Measurements from ENCODE around the gene IGLON5. TPM values are rescaled to one million over a fixed set of nuclear protein-coding genes. Genes with fewer than 3 reads are reported as not detected.
A peak's percentile ranks its signal among the peaks of the same experiment; 100 is the strongest.

IGLON5 gene
- total RNA-seq, 4 donors from 2014 or later, result not detected

GRCh38 chr19:51366389-51367254 is 55.2 kb downstream of the IGLON5 start:
- peak overlapping the region; percentile 88 to 95 (median 92) for H3K4me3 ChIP-seq
- no peaks in the 10 kb centered on the region for H3K36me3 ChIP-seq
- in situ Hi-C loops (cut with MboI; ENCODE audit: low sequenced_read_pairs in 4 of 4) (no loop called here), intact Hi-C loops (cut with DNase I; ENCODE audit: low total_unique reads) (loop anchor here (1.0 to 10.0 kb wide), 9 partner anchors 27 to 1599 kb away; partner anchors contain the start of genes AP2A1, ASPDH, CTU1 and JOSD2)
- TF ChIP-seq CTCF (IDR thresholded peaks at IDR 0.05 in 4 of 5, conservative IDR thresholded peaks at IDR 0.05 in 1 of 5) (no peak), POLR2A (IDR thresholded peaks at IDR 0.05) (peak; percentile 82 to 91)
- H3K4me1 ChIP-seq, result peaks cover 13 to 19% of the 10 kb centered on the region in 2 donors
- DNase-seq, result peak; percentile 99 to 100
- H3K27ac ChIP-seq, result peak overlapping the region; percentile 91 to 98 (median 94)
- peak; percentile 89 to 90 for ATAC-seq
- H3K27me3 ChIP-seq, result no peaks in the 10 kb centered on the region
- no peaks in the 10 kb centered on the region for H3K9me3 ChIP-seq

GRCh38 chr19:51367255-51367564 is 55.8 kb downstream of the IGLON5 start:
- Histone ChIP-seq H3K36me3 (no peaks in the 10 kb centered on the region), H3K27me3 (no peaks in the 10 kb centered on the region), H3K9me3 (no peaks in the 10 kb centered on the region), H3K27ac (peak overlapping the region; percentile 91 to 98 (median 94)), H3K4me3 (peak overlapping the region; percentile 88 to 95 (median 92)), H3K4me1 (peaks cover 11 to 19% of the 10 kb centered on the region in 2 donors)
- ATAC-seq, result peak; percentile 1 to 3
- intact Hi-C loops (cut with DNase I; ENCODE audit: low total_unique reads), result loop anchor here (1.0 to 10.0 kb wide), 9 partner anchors 28 to 1600 kb away; partner anchors contain the start of genes AP2A1, ASPDH, CTU1 and JOSD2
- in situ Hi-C loops (cut with MboI; ENCODE audit: low sequenced_read_pairs in 4 of 4), result no loop called here
- no peak for TF ChIP-seq CTCF (IDR thresholded peaks at IDR 0.05 in 4 of 5, conservative IDR thresholded peaks at IDR 0.05 in 1 of 5)
- peak; percentile 88 to 90 for TF ChIP-seq POLR2A (IDR thresholded peaks at IDR 0.05)
- no peak for DNase-seq

- H3K27me3 ChIP-seq, result no peaks in the 10 kb centered on the region
- ATAC-seq (peak; percentile 64 to 71), DNase-seq (peak; percentile 96 to 98)
- peaks cover 8 to 19% of the 10 kb centered on the region in 2 donors for H3K4me1 ChIP-seq
- intact Hi-C loops (cut with DNase I; ENCODE audit: low total_unique reads) (loop anchor here (1.0 to 10.0 kb wide), 9 partner anchors 28 to 1600 kb away; partner anchors contain the start of genes AP2A1, ASPDH, CTU1 and JOSD2), in situ Hi-C loops (cut with MboI; ENCODE audit: low sequenced_read_pairs in 4 of 4) (no loop called here)
- no peaks in the 10 kb centered on the region for H3K9me3 ChIP-seq
- peak overlapping the region; percentile 88 to 95 (median 92) for H3K4me3 ChIP-seq
- TF ChIP-seq CTCF (IDR thresholded peaks at IDR 0.05 in 4 of 5, conservative IDR thresholded peaks at IDR 0.05 in 1 of 5) (no peak), POLR2A (IDR thresholded peaks at IDR 0.05) (no peak)
- H3K27ac ChIP-seq, result peak overlapping the region; percentile 91 to 98 (median 94)
- no peaks in the 10 kb centered on the region for H3K36me3 ChIP-seq
Measured at GRCh38 chr19:51367565-51368365, 56.3 kb downstream of the IGLON5 start.

GRCh38 chr19:51368366-51369282 is 57.2 kb downstream of the IGLON5 start, which contains the start of gene CLDND2:
Gene CLDND2, minus strand, starts transcription at chr19:51369003. Its CDS starts 426 bp downstream, at chr19:51368577.
- H3K27me3 ChIP-seq, result no peaks in the 10 kb centered on the region
- no peak for DNase-seq

More at GRCh38 chr19:51368366-51369282, 57.2 kb downstream of the IGLON5 start, which contains the start of gene CLDND2:
- in situ Hi-C loops (cut with MboI; ENCODE audit: low sequenced_read_pairs in 4 of 4) (no loop called here), intact Hi-C loops (cut with DNase I; ENCODE audit: low total_unique reads) (loop anchor here (5.0 to 10.0 kb wide), 6 partner anchors 261 to 1601 kb away; partner anchors contain the start of genes AP2A1, ASPDH, CTU1 and JOSD2)
- H3K36me3 ChIP-seq, result no peaks in the 10 kb centered on the region
- no peak for TF ChIP-seq CTCF (IDR thresholded peaks at IDR 0.05 in 4 of 5, conservative IDR thresholded peaks at IDR 0.05 in 1 of 5)
- no peak for TF ChIP-seq POLR2A (IDR thresholded peaks at IDR 0.05)
- H3K27ac ChIP-seq, result peak within 1 kb of the TSS; percentile 91 to 98 (median 94)
- ATAC-seq, result no peak
- no peaks in the 10 kb centered on the region for H3K9me3 ChIP-seq
- peak within 1 kb of the TSS; percentile 88 to 95 (median 92) for H3K4me3 ChIP-seq
- H3K4me1 ChIP-seq, result peaks cover 7 to 17% of the 10 kb centered on the region in 2 donors
